Vagina (tissue), 2 donors: Measurements from ENCODE around the gene ANGPT4.

Experiments
- POLR2A ChIP-seq, 2 donors: fragments of 450-650 bp; IDR thresholded peaks; one replicate each; pipeline ENCODE4 v1.6.1; 2017; ENCODE audit warnings: antibody characterized with exemption in 2 of 2, mild to moderate bottlenecking in 2 of 2, moderate library complexity in 2 of 2
- POLR2AphosphoS5 ChIP-seq, 2 donors: sonication (generic); formaldehyde crosslinking; IDR thresholded peaks; one replicate each; pipeline ENCODE4 v1.9.0; 2017; ENCODE audit warnings: antibody characterized with exemption in 2 of 2, mild to moderate bottlenecking in 2 of 2, low read depth in 1 of 2; ENCODE audit not compliant: insufficient read depth in 1 of 2
- TF ChIP-seq, protein P1 (sequence below), 3 experiments: fragments of 450-650 bp in 2 of 3; fragments of 200-600 bp in 1 of 3; sonication (generic) in 1 of 3; IDR thresholded peaks; one replicate each; pipeline ENCODE4 v1.5.1; 2017 to 2019; ENCODE audit warnings: antibody characterized with exemption in 3 of 3, mild to moderate bottlenecking in 2 of 3, moderate library complexity in 2 of 3

DNA sequence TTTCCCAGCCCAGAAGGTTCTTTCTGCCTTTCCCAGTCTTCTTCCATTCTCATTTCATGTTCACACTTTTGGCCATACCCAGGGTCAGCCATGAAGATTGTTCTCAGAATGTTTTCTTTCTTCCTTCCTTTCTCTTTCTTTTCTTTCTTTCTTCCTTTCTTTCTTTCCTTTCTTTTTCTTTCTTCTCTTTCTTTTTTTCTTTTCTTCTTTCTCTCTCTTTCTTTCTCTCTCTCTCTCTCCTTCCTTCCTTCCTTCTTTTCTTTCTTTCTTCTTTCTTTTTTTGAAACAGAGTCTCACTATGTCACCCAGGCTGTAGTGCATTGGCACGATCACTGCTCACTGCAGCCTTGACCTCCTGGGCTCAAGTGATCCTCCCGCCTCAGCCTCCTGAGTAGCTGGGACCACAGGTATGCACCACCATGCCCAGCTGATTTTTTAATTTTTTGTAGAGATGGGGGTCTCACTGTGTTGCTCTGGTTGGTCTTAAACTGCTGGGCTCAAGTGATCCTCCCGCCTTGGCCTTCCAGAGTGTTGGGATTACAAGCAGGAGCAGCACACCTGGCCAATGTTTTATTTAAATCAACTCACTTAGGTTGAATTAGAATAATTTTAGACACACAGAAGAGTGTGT, 95.7 kb downstream of the ANGPT4 start:
- no peak for TF ChIP-seq POLR2AphosphoS5 (IDR thresholded peaks at IDR 0.05; ENCODE audit: insufficient read depth in 1 of 2, low read depth in 1 of 2)
- TF ChIP-seq, protein P1, sequence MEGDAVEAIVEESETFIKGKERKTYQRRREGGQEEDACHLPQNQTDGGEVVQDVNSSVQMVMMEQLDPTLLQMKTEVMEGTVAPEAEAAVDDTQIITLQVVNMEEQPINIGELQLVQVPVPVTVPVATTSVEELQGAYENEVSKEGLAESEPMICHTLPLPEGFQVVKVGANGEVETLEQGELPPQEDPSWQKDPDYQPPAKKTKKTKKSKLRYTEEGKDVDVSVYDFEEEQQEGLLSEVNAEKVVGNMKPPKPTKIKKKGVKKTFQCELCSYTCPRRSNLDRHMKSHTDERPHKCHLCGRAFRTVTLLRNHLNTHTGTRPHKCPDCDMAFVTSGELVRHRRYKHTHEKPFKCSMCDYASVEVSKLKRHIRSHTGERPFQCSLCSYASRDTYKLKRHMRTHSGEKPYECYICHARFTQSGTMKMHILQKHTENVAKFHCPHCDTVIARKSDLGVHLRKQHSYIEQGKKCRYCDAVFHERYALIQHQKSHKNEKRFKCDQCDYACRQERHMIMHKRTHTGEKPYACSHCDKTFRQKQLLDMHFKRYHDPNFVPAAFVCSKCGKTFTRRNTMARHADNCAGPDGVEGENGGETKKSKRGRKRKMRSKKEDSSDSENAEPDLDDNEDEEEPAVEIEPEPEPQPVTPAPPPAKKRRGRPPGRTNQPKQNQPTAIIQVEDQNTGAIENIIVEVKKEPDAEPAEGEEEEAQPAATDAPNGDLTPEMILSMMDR (IDR thresholded peaks at IDR 0.05): no peak
- TF ChIP-seq POLR2A (IDR thresholded peaks at IDR 0.05): no peak
